Measurements from ENCODE around the gene SYNE3.

SYNE3 gene

DNA sequence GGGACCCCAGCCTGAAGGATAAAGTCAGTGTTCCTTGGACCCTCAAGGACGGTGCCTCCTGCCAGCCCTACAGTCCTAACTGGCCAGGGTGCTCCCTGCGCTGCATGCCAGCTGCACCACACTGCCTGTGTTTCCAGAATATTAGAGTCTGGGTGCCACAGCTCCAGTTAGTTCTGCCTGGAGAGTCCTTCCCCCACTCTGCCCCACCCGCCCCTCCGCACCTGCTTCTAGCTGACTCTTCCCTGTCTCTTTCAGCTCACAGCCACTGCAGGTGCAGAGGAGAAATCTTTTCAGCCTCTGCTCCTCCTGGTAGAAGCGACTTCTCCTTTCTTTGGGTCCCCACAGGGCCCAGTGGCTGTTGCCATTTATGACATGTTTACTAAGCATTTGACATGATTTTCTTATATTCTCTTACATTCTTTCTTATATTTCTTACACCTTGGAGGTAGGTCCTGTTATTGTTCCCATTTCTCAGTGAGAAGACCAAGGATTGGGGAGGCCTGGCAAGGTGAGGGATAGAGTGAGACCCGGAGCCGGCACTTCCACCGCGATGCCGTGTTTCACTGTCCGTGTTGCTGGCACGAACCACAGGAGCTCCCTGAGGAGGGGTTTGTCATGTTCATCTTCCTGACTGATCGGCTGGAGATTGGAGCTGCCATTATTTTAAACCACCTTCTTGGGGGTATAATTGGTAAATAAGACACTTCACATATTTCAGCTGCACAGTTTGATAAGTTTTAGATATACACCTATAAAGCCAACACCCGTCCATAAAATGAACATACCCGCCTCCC, 29.4 kb downstream of the SYNE3 start:
- in situ Hi-C loops (cut with HindIII; ENCODE audit: low sequenced_read_pairs), result no loop called here

GRCh38 chr14:95485222-95485819, 31.1 kb downstream of the SYNE3 start:
- TF ChIP-seq CTCF (IDR thresholded peaks at IDR 0.05; ENCODE audit: low read depth, low read length), result no peak
- H3K4me3 ChIP-seq (ENCODE audit: low read depth, low read length), result no peak overlapping the region
- in situ Hi-C loops (cut with HindIII; ENCODE audit: low sequenced_read_pairs), result no loop called here
- no peak for DNase-seq (ENCODE audit: low read depth, low spot score)

More for the DNA sequence above, 29.4 kb downstream of the SYNE3 start:
- no peak for DNase-seq (ENCODE audit: low read depth, low spot score)
- no peak for TF ChIP-seq CTCF (IDR thresholded peaks at IDR 0.05; ENCODE audit: low read depth, low read length)
- H3K4me3 ChIP-seq (ENCODE audit: low read depth, low read length), result no peak overlapping the region

GRCh38 chr14:95484296-95484695, 32.2 kb downstream of the SYNE3 start:
- no peak overlapping the region for H3K4me3 ChIP-seq (ENCODE audit: low read depth, low read length)
- no peak for TF ChIP-seq CTCF (IDR thresholded peaks at IDR 0.05; ENCODE audit: low read depth, low read length)
- DNase-seq (ENCODE audit: low read depth, low spot score), result no peak
- in situ Hi-C loops (cut with HindIII; ENCODE audit: low sequenced_read_pairs), result no loop called here

GRCh38 chr14:95483309-95484165, 32.9 kb downstream of the SYNE3 start:
- no peak for TF ChIP-seq CTCF (IDR thresholded peaks at IDR 0.05; ENCODE audit: low read depth, low read length)
- in situ Hi-C loops (cut with HindIII; ENCODE audit: low sequenced_read_pairs), result no loop called here
- DNase-seq (ENCODE audit: low read depth, low spot score), result peak; percentile 92
- no peak overlapping the region for H3K4me3 ChIP-seq (ENCODE audit: low read depth, low read length)

GRCh38 chr14:95482627-95483308, 33.7 kb downstream of the SYNE3 start:
- no peak for TF ChIP-seq CTCF (IDR thresholded peaks at IDR 0.05; ENCODE audit: low read depth, low read length)
- DNase-seq (ENCODE audit: low read depth, low spot score), result no peak
- no peak overlapping the region for H3K4me3 ChIP-seq (ENCODE audit: low read depth, low read length)
- in situ Hi-C loops (cut with HindIII; ENCODE audit: low sequenced_read_pairs), result no loop called here

All from astrocyte of the spinal cord (primary cell).